HG02763 (cell line): Measurements from ENCODE around the gene SIVA1.

Experiments
- ATAC-seq: cut with Tn5 transposase; IDR thresholded peaks from one replicate; pipeline ENCODE4 v1.9.1; 2021; ENCODE audit warnings: mild to moderate bottlenecking, moderate library complexity; ENCODE audit not compliant: unreplicated experiment

SIVA1 gene

DNA sequence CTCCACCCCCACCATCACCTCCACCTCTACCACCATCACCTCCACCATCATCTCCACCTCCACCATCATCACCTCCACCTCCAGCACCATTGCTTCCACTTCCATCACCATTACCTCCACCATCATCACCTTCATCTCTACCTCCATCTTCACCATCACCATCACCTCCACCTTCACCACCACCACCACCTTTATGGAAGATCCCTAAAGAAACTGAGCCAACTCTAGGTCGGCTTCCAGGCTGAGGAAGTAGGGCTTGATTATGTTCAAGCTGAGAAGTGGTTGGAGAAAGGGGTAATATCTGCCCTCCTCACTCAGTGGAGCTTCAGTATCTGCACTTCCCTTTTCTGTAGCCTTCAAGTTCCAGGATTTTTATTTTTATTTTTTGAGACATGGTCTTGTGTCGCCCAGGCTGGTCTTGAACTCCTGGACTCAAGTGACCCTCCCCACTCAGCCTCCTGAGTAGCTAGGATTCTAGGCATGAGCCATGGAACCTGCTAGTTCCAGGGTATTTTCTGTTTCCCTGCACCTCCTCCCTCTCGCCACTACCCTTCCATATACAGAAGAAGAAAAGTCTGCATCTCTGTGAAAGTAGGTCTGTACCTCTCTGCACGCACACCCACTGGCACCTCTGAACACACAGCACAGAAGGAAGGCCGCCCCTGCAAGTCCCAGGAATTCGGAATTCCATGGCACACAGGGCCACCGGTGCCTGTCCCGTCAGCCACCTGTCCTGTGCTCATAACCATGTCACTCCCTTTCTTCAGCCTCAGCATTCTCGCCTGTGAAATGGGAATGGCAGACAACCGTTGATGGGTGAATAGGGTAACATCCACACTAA lies 53.9 kb downstream of the SIVA1 start:
- ATAC-seq, result no peak

GRCh38 chr14:104808456-104808855 lies 55.5 kb downstream of the SIVA1 start:
- no peak for ATAC-seq
